Endothelial cell of umbilical vein (primary cell): ENCODE data around the gene SGK1. TPM values are rescaled to one million over a fixed set of nuclear protein-coding genes. Genes with fewer than 3 reads are reported as not detected.

Experiments
- BruUV-seq: library from RNA; stranded (reverse); fragments of 400-500 nt; replicated peaks from 2 replicates; lab custom pipeline; 2021; lab: Mats Ljungman, UMichigan
- CTCF ChIA-PET: fragments of 300-600, 350-600 bp; sonication (Branson Sonifier 250); formaldehyde crosslinking; loops from one replicate; lab custom pipeline; 2021; ENCODE audit warnings: antibody characterized with exemption, inconsistent platforms; lab: Charles Lee
- POLR2A ChIA-PET: fragments of 300-600, 350-600 bp; sonication (Branson Sonifier 250); formaldehyde crosslinking; loops from one replicate; lab custom pipeline; 2021; ENCODE audit warnings: antibody characterized with exemption, inconsistent platforms; lab: Charles Lee
- DNase-seq: peaks from one replicate; pipeline ENCODE4 v3.0.0-alpha.2; 2011; ENCODE audit warnings: low read depth, low spot score
- FAIRE-seq: peaks from 2 replicates; lab custom pipeline; 2011; peaks lifted over from hg19 to GRCh38; lab: Jason Lieb, UNC
- H2AFZ ChIP-seq: 2 replicates; pipeline ENCODE4 v1.6.0; 2012; ENCODE audit warnings: low read depth, low read length, control low read depth, inconsistent platforms
- H3K27ac ChIP-seq: 2 replicates; pipeline ENCODE4 v1.5.1; 2011; ENCODE audit warnings: low read depth, mild to moderate bottlenecking, control low read depth, low read length, moderate library complexity; ENCODE audit not compliant: insufficient read depth
- H3K27me3 ChIP-seq, 2 experiments: 2 replicates each; pipeline versions ENCODE4 v1.6.0 to v1.6.1; 2011; ENCODE audit warnings: low read length in 2 of 2, mixed read lengths in 1 of 2; ENCODE audit not compliant: control insufficient read depth in 2 of 2, insufficient read depth in 2 of 2
- H3K36me3 ChIP-seq, 2 experiments: 2 replicates in 1 of 2; 3 replicates in 1 of 2; pipeline ENCODE4 v1.5.1; 2011; ENCODE audit warnings: low read length in 2 of 2, mild to moderate bottlenecking in 1 of 2, moderate library complexity in 1 of 2; ENCODE audit not compliant: control insufficient read depth in 2 of 2, insufficient read depth in 2 of 2; ENCODE audit errors: extremely low read depth in 1 of 2
- H3K4me1 ChIP-seq: 3 replicates; pipeline ENCODE4 v1.5.1; 2011; ENCODE audit warnings: mild to moderate bottlenecking, low read length; ENCODE audit not compliant: control insufficient read depth, insufficient read depth; ENCODE audit errors: extremely low read depth
- H3K4me2 ChIP-seq: 2 replicates; pipeline ENCODE4 v1.6.1; 2011; ENCODE audit warnings: low read length, control low read depth, mixed read lengths; ENCODE audit not compliant: insufficient read depth
- H3K4me3 ChIP-seq, 3 experiments: fragments of 200-600 bp in 1 of 3; sonication (generic), shearing (Covaris generic) in 1 of 3; replicated peaks in 1 of 3; 2 replicates each; pipeline ENCODE4 v1.5.1; 2011 to 2016; ENCODE audit warnings: control low read depth in 3 of 3, low read length in 3 of 3, mild to moderate bottlenecking in 2 of 3, inconsistent platforms in 1 of 3, low read depth in 1 of 3, moderate library complexity in 1 of 3; ENCODE audit not compliant: insufficient read depth in 1 of 3
- H3K79me2 ChIP-seq: 2 replicates; pipeline ENCODE4 v1.6.0; 2012; ENCODE audit warnings: low read length, inconsistent platforms; ENCODE audit not compliant: control insufficient read depth, insufficient read depth
- H3K9ac ChIP-seq: replicated peaks from 2 replicates; pipeline ENCODE3; 2011; ENCODE audit warnings: low read length, control low read depth; ENCODE audit not compliant: insufficient read depth; ENCODE audit errors: extremely low read depth
- H3K9me1 ChIP-seq: replicated peaks from 3 replicates; pipeline ENCODE4 v1.6.0; 2011; ENCODE audit warnings: mild to moderate bottlenecking, low read length; ENCODE audit not compliant: control insufficient read depth, insufficient read depth; ENCODE audit errors: extremely low read depth
- H3K9me3 ChIP-seq: replicated peaks from 2 replicates; pipeline ENCODE4 v1.5.1; 2012; ENCODE audit warnings: low read length, inconsistent platforms; ENCODE audit not compliant: control insufficient read depth, insufficient read depth
- H4K20me1 ChIP-seq: replicated peaks from 2 replicates; pipeline ENCODE3; 2011; ENCODE audit warnings: mild to moderate bottlenecking, low read length; ENCODE audit not compliant: control insufficient read depth, insufficient read depth; ENCODE audit errors: extremely low read depth
- CTCF ChIP-seq, 2 donors: IDR thresholded peaks; 1 replicate in 1 of 2; 2 replicates in 1 of 2; pipeline ENCODE4 v1.5.1; 2011; ENCODE audit warnings: low read length in 2 of 2, mild to moderate bottlenecking in 2 of 2, moderate library complexity in 2 of 2, control low read depth in 1 of 2, inconsistent platforms in 1 of 2, low read depth in 1 of 2; ENCODE audit not compliant: insufficient read depth in 1 of 2; ENCODE audit errors: extremely low read depth in 1 of 2
- EZH2 ChIP-seq: IDR thresholded peaks from 2 replicates; pipeline ENCODE4 v1.6.1; 2012; ENCODE audit warnings: borderline replicate concordance, low read depth, mild to moderate bottlenecking, moderate library complexity, low read length, inconsistent platforms; ENCODE audit not compliant: severe bottlenecking
- FOS ChIP-seq: IDR thresholded peaks from 2 replicates; pipeline ENCODE4 v1.6.1; 2011; ENCODE audit warnings: mild to moderate bottlenecking, low read length, moderate library complexity, borderline replicate concordance; ENCODE audit not compliant: insufficient read depth
- JUN ChIP-seq: IDR thresholded peaks from 2 replicates; pipeline ENCODE4 v1.6.1; 2011; ENCODE audit warnings: borderline replicate concordance, low read depth; ENCODE audit not compliant: insufficient read length, insufficient read depth
- MAX ChIP-seq: IDR thresholded peaks from 2 replicates; pipeline ENCODE4 v1.6.1; 2011; ENCODE audit not compliant: insufficient read depth, insufficient read length
- MYC ChIP-seq: IDR thresholded peaks from one replicate; pipeline ENCODE4 v1.6.1; 2011; ENCODE audit warnings: mild to moderate bottlenecking, low read depth, low read length
- POLR2AphosphoS5 ChIP-seq: IDR thresholded peaks from 2 replicates; pipeline ENCODE4 v1.6.1; 2012; ENCODE audit warnings: low read depth, mild to moderate bottlenecking, control low read depth, low read length, moderate library complexity; ENCODE audit not compliant: insufficient read depth
- dilution Hi-C: fragments of 300-500 bp; cut with MboI; formaldehyde crosslinking; loops from one replicate; pipeline ENCODE4 v1.15.0; 2019; ENCODE audit warnings: low sequenced_read_pairs; ENCODE audit not compliant: extremely low pct_ligation_motif_present
- intact Hi-C: fragments of 100-400 bp; cut with micrococcal nuclease; formaldehyde crosslinking; loops from one replicate; pipeline ENCODE4 v1.10.0; 2022
- polyA plus RNA-seq, 4 experiments: library from polyadenylated mRNA; depleted of rRNA in 3 of 4; stranded (reverse) in 3 of 4; unstranded in 1 of 4; fragments of >200 nt; gene quantifications; 2 replicates each; pipeline versions ENCODE4 v1.2.1 to v1.2.3, GENCODE V29; 2011 to 2012; ENCODE audit warnings: missing spikeins in 1 of 4
- total RNA-seq: library from RNA; stranded (reverse); gene quantifications from 2 replicates; pipeline ENCODE4 v1.2.3, GENCODE V29; 2021

SGK1 gene
- total and polyA plus RNA-seq, 2 donors (not counting 3 experiments of a cell fraction or from before 2014, with no cell fraction given), result 121 to 128 TPM

GRCh38 chr6:134328792-134329191 lies 10.9 kb upstream of the SGK1 start:
- no peak overlapping the region for H3K4me2 ChIP-seq
- H3K4me1 ChIP-seq, result no peaks in the 10 kb centered on the region
- H3K9me1 ChIP-seq, result no peaks in the 10 kb centered on the region
- H3K27me3 ChIP-seq, result no peaks in the 10 kb centered on the region
- H3K9ac ChIP-seq, result no peak overlapping the region
- H3K36me3 ChIP-seq, result no peaks in the 10 kb centered on the region
- no peak overlapping the region for H3K27ac ChIP-seq
- no peaks in the 10 kb centered on the region for H3K79me2 ChIP-seq
- no peaks in the 10 kb centered on the region for H3K9me3 ChIP-seq
- ChIA-PET CTCF (interaction anchor here (0.6 kb wide), 1 partner anchor 23 kb away, joined by 3 read pairs; no protein-coding TSS in a partner anchor), POLR2A (no interaction called here)
- H4K20me1 ChIP-seq, result no peaks in the 10 kb centered on the region
- intact Hi-C loops (no loop called here), dilution Hi-C loops (no loop called here)
- DNase-seq, result no peak
- no peak for TF ChIP-seq EZH2
- no peak for TF ChIP-seq POLR2AphosphoS5
- no peak for TF ChIP-seq MYC
- no peak for TF ChIP-seq CTCF (IDR thresholded peaks at IDR 0.05; ENCODE audit: extremely low read depth in 1 of 2, insufficient read depth in 1 of 2, low read depth in 1 of 2, low read length in 2 of 2)
- TF ChIP-seq JUN, result no peak
- no peak for TF ChIP-seq MAX
- no peak for TF ChIP-seq FOS
- H2AFZ ChIP-seq, result no peak overlapping the region
- no peak for FAIRE-seq
- no TSS peak for BruUV-seq
- no peak overlapping the region for H3K4me3 ChIP-seq
